M059J (cell line): ENCODE measurements around the gene VWA7. TPM values are rescaled to one million over a fixed set of nuclear protein-coding genes. Genes with fewer than 3 reads are reported as not detected.
A peak's percentile ranks its signal among the peaks of the same experiment; 100 is the strongest.

Experiments
- DNase-seq: peaks from one replicate; pipeline ENCODE4 v3.0.0-alpha.2; 2012; ENCODE audit warnings: low read depth
- total RNA-seq: library from RNA; depleted of rRNA; stranded (reverse); fragments of >200 nt; shearing (Covaris generic); gene quantifications from 2 replicates; pipeline ENCODE4 v1.2.3, GENCODE V29; 2014

Gene VWA7
- total RNA-seq, 1 experiment from 2014 or later, result 1.8 TPM

DNA sequence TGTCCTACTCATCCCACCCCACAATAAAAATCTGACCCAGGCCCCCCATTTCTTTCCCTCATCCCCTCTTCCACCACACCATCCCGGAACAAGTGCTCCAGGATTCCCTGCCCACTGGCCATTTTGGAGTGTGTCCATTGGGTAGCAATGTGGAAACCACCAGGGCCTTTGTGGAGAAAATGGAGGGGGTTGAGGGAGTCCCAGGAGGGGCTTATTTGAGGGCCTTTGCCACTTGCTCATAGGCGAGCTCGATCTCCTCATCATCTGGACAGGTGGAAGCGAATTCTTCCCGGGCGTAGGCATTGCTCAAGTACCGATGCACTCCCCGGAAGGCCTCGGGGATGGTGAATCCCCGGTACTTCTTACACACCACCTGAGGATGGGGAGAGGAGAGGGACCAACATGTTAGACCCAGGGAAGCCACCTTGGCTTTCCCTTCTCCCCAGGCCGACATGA lies 46.5 kb downstream of the VWA7 start:
- peak; percentile 35 for DNase-seq

- DNase-seq, result peak; percentile 89
Measured at GRCh38 chr6:31729979-31730630, 47.0 kb downstream of the VWA7 start.

DNA sequence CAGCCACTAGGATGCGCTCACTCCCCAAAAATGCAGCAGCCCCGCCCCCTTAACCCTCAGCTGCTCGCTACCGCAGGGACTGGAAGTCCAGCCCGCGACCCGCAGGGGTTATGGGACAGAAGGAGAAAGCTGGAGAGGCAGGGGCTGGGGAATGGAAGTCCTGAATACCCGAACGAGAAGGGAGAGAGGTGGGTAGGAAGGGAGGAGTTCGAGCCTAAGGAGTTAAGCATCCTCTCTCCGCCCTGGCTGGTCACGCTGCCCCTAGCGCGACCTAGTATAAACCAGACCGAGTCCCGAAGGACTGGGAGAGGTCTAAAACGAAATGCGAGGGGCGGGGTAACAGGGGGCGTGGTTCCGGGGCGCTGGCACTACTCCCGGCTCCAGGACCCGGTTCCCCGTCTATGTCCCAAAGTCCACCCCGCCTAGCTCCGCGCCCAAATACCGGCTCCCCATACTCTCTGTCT lies 47.6 kb downstream of the VWA7 start:
- peak; percentile 92 for DNase-seq

DNA sequence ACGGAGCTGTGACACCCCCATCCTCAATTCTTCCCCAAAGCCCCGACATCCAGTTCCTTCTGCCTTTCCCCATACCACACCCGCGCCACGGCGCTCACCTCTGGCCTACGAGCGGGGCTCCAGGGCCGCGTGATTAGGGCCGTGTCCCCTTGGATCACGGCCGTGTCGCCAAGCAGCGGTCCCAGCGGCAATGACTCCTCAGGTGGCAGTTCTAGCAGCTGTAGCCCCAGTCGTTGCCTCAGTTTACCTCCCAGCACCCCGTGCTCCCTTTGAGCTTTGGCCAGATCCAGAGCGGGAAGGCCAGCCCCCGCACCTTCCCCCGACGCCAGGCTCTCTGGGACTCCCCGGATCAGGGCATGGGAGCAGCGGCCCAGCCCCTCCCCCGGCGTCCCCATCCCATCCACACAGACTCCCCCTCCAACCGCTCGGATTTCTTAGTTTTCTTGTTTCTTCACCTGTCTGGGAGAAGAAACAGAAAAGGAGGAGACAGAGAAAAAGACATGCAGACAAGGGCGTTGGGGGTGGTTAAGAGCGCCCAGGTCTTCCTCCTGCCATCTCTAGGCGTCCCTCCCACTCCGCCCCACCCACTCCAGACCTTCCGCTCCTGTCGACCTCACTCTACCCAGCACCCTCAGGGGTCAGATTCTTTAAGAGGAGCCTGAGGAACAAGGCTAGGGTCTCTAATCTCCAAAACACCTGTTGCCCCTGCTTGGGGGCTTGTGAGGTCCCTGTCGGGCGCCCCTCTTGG lies 48.2 kb downstream of the VWA7 start, which contains the start of gene DDAH2:
Gene DDAH2 (minus strand): TSS at position 533 of the 748 bp plus-strand sequence. CDS start 138 bp downstream, at position 395.
- no peak for DNase-seq

DNA sequence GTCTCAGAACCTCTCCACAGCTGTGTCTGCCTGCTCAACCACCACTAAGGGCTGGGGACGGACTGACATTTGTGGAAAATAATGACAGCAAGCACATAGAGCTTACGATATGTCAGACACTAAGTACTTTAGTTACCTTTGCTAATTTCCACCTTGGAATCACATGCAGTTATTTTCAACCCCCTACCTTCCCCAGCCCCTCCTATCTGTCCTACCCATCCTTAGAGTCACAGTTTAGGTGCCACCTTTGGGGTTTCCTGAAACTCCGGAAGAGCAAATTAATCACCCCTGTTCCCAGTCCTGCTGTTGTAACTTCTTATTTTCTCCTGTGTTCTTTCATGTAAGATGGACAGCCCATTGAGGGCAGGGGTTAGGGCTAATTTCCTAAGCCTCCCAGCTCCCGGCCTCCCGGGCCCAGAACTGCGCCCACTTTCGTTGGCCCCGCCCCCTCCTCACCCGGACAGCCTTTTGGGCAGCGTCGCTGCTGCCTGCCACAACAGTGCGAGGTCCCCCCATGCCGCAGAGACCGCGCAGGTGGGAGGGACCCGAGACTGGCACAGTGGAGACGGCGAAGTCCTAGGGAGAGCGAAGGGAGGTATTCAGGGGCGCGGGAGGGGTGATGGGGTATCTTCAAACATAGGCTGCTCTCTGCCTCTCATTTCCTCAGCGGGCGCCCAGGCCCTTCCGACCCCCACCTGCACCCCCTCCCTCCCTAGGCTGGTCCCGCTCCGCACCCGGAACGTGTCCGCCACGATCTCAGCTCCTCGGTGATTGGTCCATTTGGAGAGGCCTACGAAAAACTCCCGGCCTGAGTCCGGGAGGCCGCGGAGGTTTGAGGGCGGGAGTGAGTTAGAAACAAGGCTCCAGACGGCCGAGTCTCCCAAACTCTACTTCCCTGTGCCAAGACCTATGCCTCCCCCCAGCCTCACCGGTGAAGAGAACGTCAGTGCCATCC lies 49.1 kb downstream of the VWA7 start:
- DNase-seq, result no peak

GRCh38 chr6:31727034-31727716 lies 50.0 kb downstream of the VWA7 start:
- no peak for DNase-seq

DNA sequence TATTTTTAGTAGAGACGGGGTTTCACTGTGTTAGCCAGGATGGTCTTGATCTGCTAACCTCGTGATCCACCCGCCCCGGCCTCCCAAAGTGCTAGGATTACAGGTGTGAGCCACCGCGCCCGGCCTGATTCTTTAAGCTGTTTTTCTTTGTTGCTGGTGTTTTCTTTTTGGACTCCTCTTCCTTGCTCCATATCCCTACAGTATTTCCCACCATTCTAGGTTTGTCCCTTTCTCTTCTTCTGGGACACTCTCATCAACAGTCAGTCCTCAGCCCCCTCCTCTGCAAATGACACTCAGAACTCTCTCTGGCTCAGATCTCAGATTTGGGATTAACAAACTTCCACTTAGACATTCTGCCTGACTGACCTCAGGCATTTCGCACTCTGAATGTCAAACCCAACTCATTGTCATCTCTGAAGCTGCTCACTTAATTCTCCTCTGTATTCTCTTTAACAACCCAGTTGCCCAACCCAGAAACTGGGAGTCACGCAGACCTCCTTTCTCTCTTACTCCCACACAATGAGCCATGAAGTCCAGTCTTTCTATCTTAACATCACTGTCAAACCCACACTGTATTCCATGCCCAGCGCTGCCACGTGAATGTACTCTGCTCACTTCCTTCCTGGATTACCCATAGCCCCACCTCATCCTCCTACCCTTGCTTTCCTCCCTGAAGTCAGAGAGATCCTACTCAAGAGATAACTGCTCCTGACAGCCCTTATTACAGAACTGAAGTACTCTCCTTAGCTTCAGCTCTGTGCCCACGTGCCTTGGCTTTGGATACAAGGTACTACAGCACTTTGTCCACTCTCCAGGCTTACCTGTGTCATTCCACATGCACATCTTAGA lies 51.4 kb downstream of the VWA7 start:
- DNase-seq, result no peak

GRCh38 chr6:31723980-31724691 lies 53.0 kb downstream of the VWA7 start:
- no peak for DNase-seq

- DNase-seq, result no peak
Measured at GRCh38 chr6:31723245-31723979, 53.7 kb downstream of the VWA7 start, which contains the start of gene MPIG6B. Gene MPIG6B, plus strand, starts transcription at chr6:31723373. Its CDS starts 11 bp downstream, at chr6:31723384.

GRCh38 chr6:31722173-31722572 lies 55.0 kb downstream of the VWA7 start:
- DNase-seq, result no peak

GRCh38 chr6:31721351-31722020 lies 55.6 kb downstream of the VWA7 start, which contains the start of gene LY6G6C:
Gene LY6G6C, minus strand, starts transcription at chr6:31721746. Its CDS starts 67 bp downstream, at chr6:31721679.
- DNase-seq, result no peak

DNA sequence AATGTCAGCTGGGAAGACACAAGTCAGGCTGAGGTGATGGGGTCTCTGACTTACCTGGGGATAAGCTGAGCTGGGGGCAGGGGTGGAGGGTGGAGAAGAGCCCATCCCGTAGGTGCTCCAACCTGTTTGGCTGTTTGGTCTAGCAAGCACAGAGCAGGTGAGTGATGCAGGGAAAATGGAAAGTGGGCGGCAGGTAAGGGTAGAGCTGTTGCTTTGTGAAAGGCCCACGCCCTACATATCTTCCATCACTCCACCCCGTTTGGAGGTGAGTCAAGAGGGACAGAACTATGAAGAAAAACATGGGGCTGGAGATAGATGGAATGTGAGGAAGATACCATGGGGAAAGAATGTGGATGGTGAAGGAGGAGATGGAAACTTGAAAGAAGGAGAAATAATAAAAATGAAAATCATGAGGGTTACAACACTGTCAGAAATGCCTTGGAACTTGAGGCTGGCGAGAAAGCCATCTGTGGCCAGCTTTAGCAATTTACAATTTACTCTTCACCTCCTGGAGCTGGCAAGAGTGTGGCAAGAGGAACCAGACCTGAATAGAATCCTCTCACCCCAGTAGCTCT lies 56.8 kb downstream of the VWA7 start:
- no peak for DNase-seq

GRCh38 chr6:31719001-31719400 lies 58.1 kb downstream of the VWA7 start:
- DNase-seq, result no peak

DNA sequence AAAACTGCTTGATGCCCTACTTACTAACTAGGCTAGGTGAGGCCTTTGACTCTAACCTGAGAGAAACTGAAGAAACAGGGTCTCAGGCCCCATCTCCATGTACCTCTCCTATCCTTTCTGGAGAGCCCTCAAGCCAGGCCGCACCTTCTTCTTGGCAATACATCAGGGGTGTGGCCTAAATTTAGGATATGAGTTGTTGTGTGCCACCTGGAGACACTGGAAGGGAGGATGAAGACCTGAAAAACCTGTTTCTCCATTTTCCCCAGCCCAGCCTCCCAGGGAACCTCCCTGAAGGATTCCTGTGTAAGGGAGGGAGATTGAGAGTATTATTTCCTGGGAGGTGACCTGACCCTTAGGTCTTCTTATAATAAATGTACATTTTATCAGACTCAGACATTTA lies 58.9 kb downstream of the VWA7 start:
- no peak for DNase-seq

GRCh38 chr6:31717499-31718222 lies 59.5 kb downstream of the VWA7 start:
- DNase-seq, result no peak
